CD4-positive, alpha-beta T cell treated with Interleukin-15 for 1 hour (primary cell): Measurements from ENCODE around the gene NKX6-1.

Experiments used
- DNase-seq: peaks from one replicate; pipeline ENCODE4 v3.0.0-alpha.2; 2020

NKX6-1 gene

GRCh38 chr4:84472154-84472553, 26.9 kb downstream of the NKX6-1 start:
- DNase-seq, result no peak

GRCh38 chr4:84470204-84470785, 28.8 kb downstream of the NKX6-1 start:
- no peak for DNase-seq

- no peak for DNase-seq
These were observed 31.5 kb downstream of the NKX6-1 start for GRCh38 chr4:84467601-84468000.

GRCh38 chr4:84459783-84460182, 39.3 kb downstream of the NKX6-1 start:
- no peak for DNase-seq

GRCh38 chr4:84456157-84456556, 42.9 kb downstream of the NKX6-1 start:
- no peak for DNase-seq

- DNase-seq, result no peak
These were observed 43.4 kb downstream of the NKX6-1 start for GRCh38 chr4:84455697-84456096.

GRCh38 chr4:84451546-84451945, 47.5 kb downstream of the NKX6-1 start:
- DNase-seq, result no peak

GRCh38 chr4:84443523-84443922, 55.6 kb downstream of the NKX6-1 start:
- DNase-seq, result no peak

GRCh38 chr4:84442778-84443177, 56.3 kb downstream of the NKX6-1 start:
- no peak for DNase-seq
